CD4-positive, alpha-beta memory T cell (primary cell): ENCODE data around the gene PTPRD. TPM values are rescaled to one million over a fixed set of nuclear protein-coding genes. Genes with fewer than 3 reads are reported as not detected.

ENCODE experiments used
- CTCF ChIA-PET: fragments of 350-600 bp; sonication (Branson Sonifier 250); formaldehyde crosslinking; loops from one replicate; lab custom pipeline; 2021; ENCODE audit warnings: inconsistent platforms; ENCODE audit not compliant: partially characterized antibody; lab: Charles Lee
- POLR2A ChIA-PET: fragments of 350-600 bp; sonication (Branson Sonifier 250); formaldehyde crosslinking; loops from one replicate; lab custom pipeline; 2021; ENCODE audit not compliant: partially characterized antibody; lab: Charles Lee
- DNase-seq, 5 donors: peaks; one replicate each; pipeline versions ENCODE4 v3.0.0 to v3.0.0-alpha.2; 2020 to 2022; ENCODE audit warnings: mixed read lengths in 1 of 5
- H3K27ac ChIP-seq: one replicate; pipeline ENCODE4 v1.7.0; 2013; ENCODE audit warnings: low read depth, low read length
- H3K27me3 ChIP-seq: 2 replicates; pipeline ENCODE4 v1.7.0; 2013; ENCODE audit warnings: mild to moderate bottlenecking, low read length, moderate library complexity; ENCODE audit not compliant: insufficient read depth
- H3K36me3 ChIP-seq: 2 replicates; pipeline ENCODE4 v1.7.0; 2013; ENCODE audit warnings: mild to moderate bottlenecking, low read length, moderate library complexity; ENCODE audit not compliant: insufficient read depth
- H3K4me1 ChIP-seq: 2 replicates; pipeline ENCODE4 v1.7.0; 2013; ENCODE audit warnings: mild to moderate bottlenecking, low read length, moderate library complexity; ENCODE audit not compliant: insufficient read depth
- H3K4me3 ChIP-seq, 2 donors: one replicate each; pipeline ENCODE4 v1.7.0; 2013; ENCODE audit warnings: low read length in 2 of 2, mild to moderate bottlenecking in 1 of 2
- H3K9me3 ChIP-seq, 2 donors: one replicate each; pipeline ENCODE4 v1.7.0; 2013; ENCODE audit warnings: low read length in 2 of 2, control low read depth in 1 of 2; ENCODE audit not compliant: control insufficient read depth in 1 of 2
- H3K27ac Mint-ChIP-seq, 7 donors: one replicate each; pipeline ENCODE4 v1.8.0; 2020 to 2021; ENCODE audit warnings: mixed read lengths in 7 of 7, mild to moderate bottlenecking in 6 of 7, inconsistent platforms in 3 of 7, moderate library complexity in 3 of 7
- H3K27me3 Mint-ChIP-seq, 2 donors: one replicate each; pipeline ENCODE4 v1.8.0; 2020 to 2021; ENCODE audit warnings: mixed read lengths in 2 of 2
- H3K36me3 Mint-ChIP-seq, 2 donors: one replicate each; pipeline ENCODE4 v1.8.0; 2020 to 2021; ENCODE audit warnings: mixed read lengths in 2 of 2, inconsistent platforms in 1 of 2, mild to moderate bottlenecking in 1 of 2
- H3K4me1 Mint-ChIP-seq, 4 donors: one replicate each; pipeline ENCODE4 v1.8.0; 2020 to 2021; ENCODE audit warnings: mixed read lengths in 4 of 4, mild to moderate bottlenecking in 1 of 4
- H3K4me3 Mint-ChIP-seq, 8 donors: one replicate each; pipeline ENCODE4 v1.8.0; 2020 to 2021; ENCODE audit warnings: mixed read lengths in 8 of 8, mild to moderate bottlenecking in 7 of 8, moderate library complexity in 6 of 8, inconsistent platforms in 3 of 8
- H3K9me3 Mint-ChIP-seq, 8 donors: one replicate each; pipeline ENCODE4 v1.8.0; 2020 to 2021; ENCODE audit warnings: mixed read lengths in 8 of 8, mild to moderate bottlenecking in 5 of 8, inconsistent platforms in 3 of 8, moderate library complexity in 1 of 8
- intact Hi-C: fragments of 100-400 bp; cut with micrococcal nuclease; formaldehyde crosslinking; loops from one replicate; pipeline ENCODE4 v1.15.1; 2023
- polyA plus RNA-seq, 2 donors: library from polyadenylated mRNA; unstranded; fragments of 300-500 nt; fragmentation: Illumina TruSeq; gene quantifications; one replicate each; pipeline ENCODE4 v1.2.3, GENCODE V29; 2021
- total RNA-seq, 2 experiments: library from RNA; stranded (reverse); gene quantifications; one replicate each; pipeline ENCODE4 v1.2.3, GENCODE V29; 2021

Gene PTPRD
- total and polyA plus RNA-seq, 4 experiments from 2014 or later: not detected

GRCh38 chr9:8287501-8287900, 2325.3 kb downstream of the PTPRD start:
- POLR2A ChIA-PET: no interaction called here

GRCh38 chr9:8284884-8285283, 2327.9 kb downstream of the PTPRD start:
- Histone ChIP-seq H3K27ac (no peak overlapping the region), H3K27me3 (no peaks in the 10 kb centered on the region), H3K4me3 (no peak overlapping the region), H3K9me3 (no peaks in the 10 kb centered on the region), H3K4me1 (no peaks in the 10 kb centered on the region), H3K36me3 (no peaks in the 10 kb centered on the region)
- ChIA-PET POLR2A (no interaction called here), CTCF (no interaction called here)
- Mint-ChIP-seq H3K36me3 (no peaks in the 10 kb centered on the region), H3K27me3 (no peaks in the 10 kb centered on the region), H3K9me3 (peaks cover 0 to 2% (median 0%) of the 10 kb centered on the region in 8 donors), H3K27ac (no peak overlapping the region), H3K4me1 (no peaks in the 10 kb centered on the region), H3K4me3 (no peak overlapping the region)
- intact Hi-C loops: no loop called here
- no peak for DNase-seq

More at GRCh38 chr9:8287501-8287900, 2325.3 kb downstream of the PTPRD start:
- peaks cover 0 to 2% (median 0%) of the 10 kb centered on the region in 8 donors for H3K9me3 Mint-ChIP-seq
- H3K27me3 Mint-ChIP-seq: no peaks in the 10 kb centered on the region
- Histone ChIP-seq H3K4me1 (no peaks in the 10 kb centered on the region), H3K36me3 (no peaks in the 10 kb centered on the region), H3K9me3 (no peaks in the 10 kb centered on the region), H3K4me3 (no peak overlapping the region), H3K27me3 (no peaks in the 10 kb centered on the region), H3K27ac (no peak overlapping the region)
- no peak overlapping the region for H3K27ac Mint-ChIP-seq
- intact Hi-C loops: no loop called here
- CTCF ChIA-PET: no interaction called here
- no peak for DNase-seq
- H3K36me3 Mint-ChIP-seq: no peaks in the 10 kb centered on the region
- no peaks in the 10 kb centered on the region for H3K4me1 Mint-ChIP-seq
- H3K4me3 Mint-ChIP-seq: no peak overlapping the region

GRCh38 chr9:8282535-8282934, 2330.3 kb downstream of the PTPRD start:
- Mint-ChIP-seq H3K4me1 (no peaks in the 10 kb centered on the region), H3K27me3 (no peaks in the 10 kb centered on the region), H3K9me3 (peaks cover 0 to 2% (median 0%) of the 10 kb centered on the region in 8 donors), H3K36me3 (no peaks in the 10 kb centered on the region), H3K4me3 (no peak overlapping the region), H3K27ac (no peak overlapping the region)
- Histone ChIP-seq H3K27ac (no peak overlapping the region), H3K9me3 (no peaks in the 10 kb centered on the region), H3K36me3 (no peaks in the 10 kb centered on the region), H3K4me3 (no peak overlapping the region), H3K4me1 (no peaks in the 10 kb centered on the region), H3K27me3 (no peaks in the 10 kb centered on the region)
- ChIA-PET POLR2A (no interaction called here), CTCF (no interaction called here)
- intact Hi-C loops: no loop called here
- DNase-seq: no peak

DNA sequence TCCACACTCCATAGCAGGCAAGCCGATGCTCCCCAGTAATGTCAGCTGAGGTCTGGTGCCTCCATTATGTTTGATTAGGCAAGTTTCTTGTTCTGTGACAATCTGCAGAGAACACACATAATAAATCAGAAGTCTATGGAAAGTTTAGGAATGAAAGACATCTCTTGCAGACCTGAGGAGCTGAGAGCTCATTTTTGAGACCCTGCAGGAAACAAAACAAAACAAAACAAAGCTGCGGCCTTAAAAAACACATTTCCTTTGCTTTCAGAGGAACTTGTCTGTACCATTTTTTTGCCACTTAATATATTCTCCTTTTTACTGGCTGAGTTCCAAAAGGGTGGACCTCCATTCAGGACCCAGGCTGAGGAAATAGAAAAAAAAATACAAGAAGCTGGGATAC, 2332.0 kb downstream of the PTPRD start:
- no peak for DNase-seq
- CTCF ChIA-PET: no interaction called here
- H3K27me3 ChIP-seq: no peaks in the 10 kb centered on the region
- no peaks in the 10 kb centered on the region for H3K9me3 ChIP-seq
- H3K27ac Mint-ChIP-seq: no peak overlapping the region
- H3K4me1 Mint-ChIP-seq: no peaks in the 10 kb centered on the region
- H3K27me3 Mint-ChIP-seq: no peaks in the 10 kb centered on the region
- H3K4me3 ChIP-seq: no peak overlapping the region
- H3K36me3 Mint-ChIP-seq: peaks cover 0 to 10% of the 10 kb centered on the region in 2 donors
- peaks cover 0 to 13% (median 10%) of the 10 kb centered on the region in 8 donors for H3K9me3 Mint-ChIP-seq
- H3K36me3 ChIP-seq: no peaks in the 10 kb centered on the region
- intact Hi-C loops: no loop called here
- POLR2A ChIA-PET: no interaction called here
- no peak overlapping the region for H3K27ac ChIP-seq
- H3K4me3 Mint-ChIP-seq: no peak overlapping the region
- H3K4me1 ChIP-seq: no peaks in the 10 kb centered on the region

GRCh38 chr9:8278048-8278447, 2334.8 kb downstream of the PTPRD start:
- H3K9me3 Mint-ChIP-seq: peaks cover 0 to 21% (median 12%) of the 10 kb centered on the region in 8 donors

DNA sequence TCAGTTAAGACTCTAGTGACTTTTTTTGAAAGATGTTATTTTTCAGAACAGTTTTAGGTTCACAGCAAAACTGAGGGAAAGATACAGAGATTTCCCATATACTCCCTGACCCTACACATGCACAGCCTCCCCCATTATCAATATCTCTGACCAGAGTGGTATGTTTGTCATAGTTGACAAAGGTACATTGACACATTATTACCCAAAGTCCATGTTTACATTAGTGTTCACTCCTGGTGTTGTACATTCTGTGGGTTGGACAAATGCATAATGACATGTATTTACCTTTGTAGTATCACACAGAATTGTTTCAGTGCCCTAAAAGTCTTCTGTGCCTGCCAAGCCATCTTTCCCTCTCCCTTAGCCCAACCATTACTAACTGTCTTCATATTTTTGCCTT, 2342.6 kb downstream of the PTPRD start:
- Histone ChIP-seq H3K4me1 (no peaks in the 10 kb centered on the region), H3K36me3 (no peaks in the 10 kb centered on the region), H3K9me3 (no peaks in the 10 kb centered on the region), H3K27me3 (no peaks in the 10 kb centered on the region), H3K27ac (no peak overlapping the region), H3K4me3 (no peak overlapping the region)
- H3K4me3 Mint-ChIP-seq: no peak overlapping the region
- ChIA-PET CTCF (no interaction called here), POLR2A (no interaction called here)
- DNase-seq: no peak
- H3K4me1 Mint-ChIP-seq: no peaks in the 10 kb centered on the region
- H3K9me3 Mint-ChIP-seq: peaks cover 0 to 8% (median 3%) of the 10 kb centered on the region in 8 donors
- H3K27me3 Mint-ChIP-seq: peaks cover 0 to 5% of the 10 kb centered on the region in 2 donors
- no peak overlapping the region for H3K27ac Mint-ChIP-seq
- no peaks in the 10 kb centered on the region for H3K36me3 Mint-ChIP-seq
- intact Hi-C loops: no loop called here

More at GRCh38 chr9:8278048-8278447, 2334.8 kb downstream of the PTPRD start:
- Histone ChIP-seq H3K36me3 (no peaks in the 10 kb centered on the region), H3K4me3 (no peak overlapping the region), H3K9me3 (no peaks in the 10 kb centered on the region), H3K4me1 (no peaks in the 10 kb centered on the region), H3K27me3 (no peaks in the 10 kb centered on the region), H3K27ac (no peak overlapping the region)
- peaks cover 0 to 10% of the 10 kb centered on the region in 2 donors for H3K36me3 Mint-ChIP-seq
- intact Hi-C loops: no loop called here
- H3K27ac Mint-ChIP-seq: no peak overlapping the region
- DNase-seq: no peak
- peaks cover 0 to 2% of the 10 kb centered on the region in 2 donors for H3K27me3 Mint-ChIP-seq
- no peaks in the 10 kb centered on the region for H3K4me1 Mint-ChIP-seq
- H3K4me3 Mint-ChIP-seq: no peak overlapping the region
- CTCF ChIA-PET: no interaction called here
- POLR2A ChIA-PET: no interaction called here

DNA sequence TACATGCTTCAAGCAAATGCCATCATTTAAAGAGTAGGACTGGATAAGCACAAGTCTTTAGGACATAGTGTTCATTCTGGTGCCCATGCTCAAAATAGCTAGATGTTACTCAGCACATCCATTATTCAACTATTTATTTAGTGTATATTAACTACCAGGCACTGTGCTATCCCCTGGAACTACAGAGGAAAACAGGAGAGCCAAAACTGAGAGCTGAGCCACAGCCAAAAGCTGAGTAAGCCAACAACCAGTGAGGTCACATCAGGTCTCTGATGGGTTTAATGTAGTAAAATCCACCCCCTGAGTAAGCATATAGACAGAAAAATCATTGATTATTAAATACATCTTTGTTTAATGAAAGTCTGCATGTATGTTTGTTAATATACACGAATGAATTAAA, 2343.9 kb downstream of the PTPRD start:
- Mint-ChIP-seq H3K4me3 (no peak overlapping the region), H3K27me3 (peaks cover 0 to 3% of the 10 kb centered on the region in 2 donors), H3K9me3 (peaks cover 0 to 3% (median 0%) of the 10 kb centered on the region in 8 donors), H3K27ac (no peak overlapping the region), H3K4me1 (no peaks in the 10 kb centered on the region), H3K36me3 (no peaks in the 10 kb centered on the region)
- H3K27me3 ChIP-seq: no peaks in the 10 kb centered on the region
- H3K9me3 ChIP-seq: no peaks in the 10 kb centered on the region
- ChIA-PET CTCF (no interaction called here), POLR2A (no interaction called here)
- DNase-seq: no peak
- no peaks in the 10 kb centered on the region for H3K4me1 ChIP-seq
- no peak overlapping the region for H3K27ac ChIP-seq
- no peaks in the 10 kb centered on the region for H3K36me3 ChIP-seq
- intact Hi-C loops: no loop called here
- no peak overlapping the region for H3K4me3 ChIP-seq
